Epidermal melanocyte (primary cell): ENCODE measurements around the gene EFHC2.
"Not testable (repeated sequence)": the region's sequence is repeated elsewhere in the genome, so short reads cannot be mapped to it uniquely, and the experiment has no call there.

ENCODE experiments used
- DNase-seq: peaks from one replicate; pipeline ENCODE4 v3.0.0; 2011; ENCODE audit warnings: low spot score; ENCODE audit not compliant: insufficient read length

EFHC2 gene

DNA sequence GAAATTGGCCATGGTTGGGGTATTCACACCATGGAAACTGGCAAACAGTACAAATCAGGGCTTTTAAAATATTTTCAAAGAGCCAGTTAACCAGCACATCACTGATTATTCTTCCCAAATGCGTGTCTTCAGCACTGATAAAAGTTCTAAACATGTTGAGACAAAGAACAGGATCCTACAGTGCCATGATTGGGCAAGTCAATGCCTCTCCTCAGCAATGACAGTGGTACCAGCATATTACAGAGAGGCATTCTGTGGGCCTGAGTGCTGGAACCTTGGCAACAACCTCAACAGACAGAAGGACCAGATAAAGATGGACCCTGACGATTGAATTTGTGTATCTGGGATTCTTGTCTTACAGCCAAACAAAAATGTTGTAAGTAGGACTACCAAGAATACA lies 108.9 kb downstream of the EFHC2 start:
- no peak for DNase-seq

DNA sequence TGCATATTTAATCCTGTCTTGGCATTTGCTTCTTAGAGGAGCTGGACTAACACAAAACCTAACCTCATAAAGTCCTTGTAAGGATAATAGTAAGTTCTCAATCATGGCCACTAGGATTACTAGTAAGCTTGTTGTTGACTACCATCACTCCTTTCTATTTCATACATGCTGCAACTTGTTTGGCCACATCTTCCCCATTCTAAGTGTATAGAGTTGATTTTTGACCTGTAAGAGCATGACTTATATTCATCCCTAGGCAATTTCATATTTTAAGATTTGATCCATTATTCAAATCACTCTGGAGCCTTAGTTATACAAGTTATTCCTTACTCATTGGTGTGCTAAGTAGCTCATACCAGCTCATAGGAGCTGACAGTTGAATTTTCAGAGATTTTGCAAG lies 109.4 kb downstream of the EFHC2 start:
- DNase-seq: no peak

DNA sequence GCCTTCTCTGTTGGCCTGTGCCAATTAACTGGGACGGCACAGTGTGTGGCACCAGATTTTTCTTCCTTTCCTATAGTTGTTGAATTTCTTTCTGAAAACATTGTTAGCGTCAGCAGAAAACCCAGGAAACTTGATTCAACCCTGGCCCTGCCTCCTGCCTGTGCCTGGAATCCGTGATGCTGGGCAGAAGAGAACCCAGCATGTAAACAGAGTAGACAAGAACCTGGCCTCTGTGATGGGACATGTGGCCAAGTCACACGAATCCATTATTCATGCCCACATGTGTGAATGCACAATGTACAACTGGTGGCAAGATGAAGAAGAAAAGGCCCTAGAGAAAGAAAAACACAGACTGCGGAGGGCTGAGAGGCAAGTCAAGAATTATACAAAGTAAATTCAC lies 111.4 kb downstream of the EFHC2 start:
- DNase-seq: no peak

DNA sequence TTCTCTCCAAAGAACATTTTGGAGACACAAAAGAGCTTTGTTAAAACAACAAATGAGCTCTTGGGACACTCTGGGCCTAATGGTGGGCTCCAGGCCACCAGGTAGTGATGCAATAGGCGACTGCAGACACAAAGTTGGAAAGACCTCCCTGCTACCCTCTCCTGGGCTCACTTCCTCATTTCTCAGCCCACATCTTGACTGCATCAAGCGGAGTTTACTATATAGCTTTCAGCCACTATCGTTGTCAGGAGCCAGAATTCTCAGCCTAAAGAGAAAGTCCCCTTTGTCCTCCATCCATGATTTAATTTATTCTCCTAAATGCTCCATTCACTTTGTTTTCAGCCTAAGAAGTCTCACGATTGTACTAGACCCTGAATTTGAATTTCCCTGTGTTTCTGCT lies 114.9 kb downstream of the EFHC2 start:
- DNase-seq: no peak

DNA sequence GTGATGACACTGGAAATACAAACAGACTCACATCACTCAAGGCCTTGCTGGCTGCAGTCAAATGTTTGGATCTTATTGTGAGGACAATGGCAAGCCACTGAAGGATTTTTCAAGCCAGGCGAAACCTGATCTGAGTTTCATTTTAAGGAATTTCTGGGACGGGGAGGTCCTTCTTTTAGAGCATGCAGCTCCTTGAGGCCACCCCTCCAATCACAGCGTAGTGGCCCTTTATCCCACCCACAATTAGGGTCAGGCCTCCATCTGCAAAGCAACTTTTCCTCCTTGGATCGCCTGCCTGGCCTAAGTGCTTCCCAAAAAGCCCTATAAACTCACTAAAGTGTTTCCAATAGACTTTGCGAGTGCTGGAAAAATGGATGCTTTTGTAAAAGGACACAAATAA lies 115.5 kb downstream of the EFHC2 start:
- DNase-seq: no peak

DNA sequence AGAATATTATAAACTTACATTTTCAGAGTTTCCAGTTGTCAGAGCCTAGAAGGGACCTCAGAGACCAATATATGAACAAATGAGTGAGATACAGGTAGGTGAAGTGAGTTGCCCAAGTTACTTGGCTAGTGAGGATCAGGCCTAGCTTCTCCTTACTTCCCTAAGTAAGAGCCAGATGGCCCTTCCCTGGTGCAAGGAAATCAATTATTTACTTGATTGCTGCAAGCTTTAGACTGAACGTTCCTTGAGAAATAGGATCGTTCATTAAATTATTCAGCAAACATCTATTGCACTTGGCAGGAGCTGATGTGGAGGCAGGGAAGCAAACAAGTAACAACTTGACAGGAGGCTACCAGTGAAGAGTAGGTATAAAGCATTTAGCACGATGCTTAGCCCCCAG lies 117.8 kb downstream of the EFHC2 start:
- DNase-seq: no peak

DNA sequence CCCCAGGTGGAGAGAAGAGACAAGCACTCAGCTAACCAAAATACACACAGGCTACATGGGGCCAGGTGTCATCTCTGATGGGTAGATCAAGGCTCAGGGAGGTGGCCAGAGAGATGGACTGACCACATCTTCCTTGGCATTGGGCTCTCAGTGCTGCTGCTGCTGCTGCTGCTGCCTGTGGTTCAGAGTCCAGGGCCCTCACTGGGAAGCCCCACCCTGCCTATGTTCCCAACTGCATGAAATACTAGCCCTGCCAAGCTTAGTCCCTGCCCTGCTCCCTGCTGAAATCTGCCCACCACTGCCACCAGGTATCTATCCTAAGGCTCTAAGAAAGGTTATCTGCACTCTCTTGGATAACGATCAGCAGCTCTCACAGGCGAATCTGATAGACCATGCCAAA lies 118.7 kb downstream of the EFHC2 start:
- no peak for DNase-seq

DNA sequence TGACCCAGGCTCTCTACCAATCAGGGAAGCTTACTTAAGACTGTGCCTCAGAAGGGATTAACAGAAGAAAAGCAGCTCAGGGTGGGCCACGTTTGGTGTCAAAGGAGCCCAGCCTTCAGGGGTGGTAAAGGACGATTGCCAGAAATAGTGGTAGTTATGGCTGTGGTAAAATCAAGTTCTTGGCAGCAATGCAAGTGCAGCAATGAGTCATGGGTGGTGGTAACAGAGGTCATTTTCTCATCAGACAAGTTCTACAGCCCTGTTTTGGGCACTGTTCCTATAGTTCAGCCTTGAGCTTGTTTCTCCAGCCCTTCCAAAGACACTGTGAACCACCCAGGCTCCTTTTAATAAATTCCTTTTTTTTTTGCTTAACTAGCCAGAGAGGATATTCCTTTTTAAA lies 120.3 kb downstream of the EFHC2 start:
- DNase-seq: no peak

DNA sequence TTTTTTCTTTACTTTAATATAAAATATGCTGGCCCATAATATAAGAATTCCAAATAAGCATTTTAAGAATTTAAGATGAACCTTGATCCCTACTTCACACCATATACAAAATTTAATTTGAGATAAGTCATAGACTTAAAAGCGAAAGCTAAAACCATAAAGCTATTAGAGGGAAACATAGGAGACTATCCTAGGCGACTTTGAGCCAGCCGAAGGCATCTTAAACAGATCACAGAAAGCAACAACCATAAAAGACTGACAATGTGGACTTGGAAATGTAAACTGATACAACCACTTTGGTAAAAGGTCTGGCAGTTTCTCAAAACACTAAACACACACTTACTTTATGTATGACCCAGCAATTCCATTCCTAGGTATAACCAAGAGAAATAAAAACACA lies 125.0 kb downstream of the EFHC2 start:
- DNase-seq: no peak

DNA sequence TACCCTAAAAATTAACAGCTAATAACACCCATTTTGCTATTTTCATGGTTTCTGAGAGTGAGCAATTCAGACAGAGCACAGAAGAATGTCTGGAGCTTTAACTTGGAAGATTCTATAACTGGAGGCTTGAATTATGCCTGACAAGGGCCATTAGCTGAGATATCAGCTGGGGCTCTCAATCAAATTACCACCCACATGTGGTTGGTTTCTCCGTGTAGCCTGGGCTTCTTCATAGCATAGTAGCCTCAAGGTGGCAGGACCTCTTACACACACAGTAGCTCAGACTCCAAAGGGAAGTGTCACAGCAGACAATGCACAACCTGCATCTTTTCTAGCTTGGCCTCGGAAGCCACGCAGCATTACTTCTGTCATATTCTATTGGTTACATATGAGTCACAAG lies 127.3 kb downstream of the EFHC2 start:
- DNase-seq: no peak

DNA sequence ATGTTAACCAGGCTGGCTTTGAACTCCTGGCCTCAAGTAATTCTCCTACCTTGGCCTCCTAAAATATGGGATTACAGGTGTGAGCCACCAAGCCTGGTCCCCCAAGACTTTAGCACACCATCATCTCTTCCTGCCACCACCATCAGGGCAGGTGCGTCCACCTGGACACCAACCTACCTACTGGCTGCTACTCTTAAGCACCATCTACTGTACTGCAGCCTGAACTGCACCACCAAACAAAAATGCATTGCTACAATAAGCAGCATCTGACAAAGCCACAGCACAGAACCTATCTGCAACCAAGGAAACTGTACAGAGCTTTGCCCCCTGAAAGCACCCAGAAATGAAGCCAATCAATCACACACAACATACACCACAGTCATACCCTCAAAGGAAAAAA lies 139.7 kb downstream of the EFHC2 start:
- no peak for DNase-seq

DNA sequence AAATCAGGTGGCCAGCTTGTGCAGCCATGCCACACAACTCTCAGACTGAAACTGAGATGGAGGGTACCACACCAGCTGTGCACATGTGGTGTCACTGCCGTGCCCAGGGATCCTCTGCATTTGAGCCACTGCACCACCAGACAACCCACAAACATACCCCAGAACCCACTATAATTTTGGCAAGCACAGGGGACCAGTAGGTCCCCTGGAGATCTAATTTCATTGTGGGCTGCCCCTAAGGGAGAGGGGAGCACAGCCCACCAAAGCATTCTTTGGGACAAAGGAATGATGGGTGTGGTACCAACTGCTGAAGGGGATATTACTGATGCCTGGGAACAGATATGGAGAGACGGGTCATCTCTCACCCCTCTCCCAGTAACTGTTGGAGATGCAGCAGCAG lies 140.9 kb downstream of the EFHC2 start:
- no peak for DNase-seq

DNA sequence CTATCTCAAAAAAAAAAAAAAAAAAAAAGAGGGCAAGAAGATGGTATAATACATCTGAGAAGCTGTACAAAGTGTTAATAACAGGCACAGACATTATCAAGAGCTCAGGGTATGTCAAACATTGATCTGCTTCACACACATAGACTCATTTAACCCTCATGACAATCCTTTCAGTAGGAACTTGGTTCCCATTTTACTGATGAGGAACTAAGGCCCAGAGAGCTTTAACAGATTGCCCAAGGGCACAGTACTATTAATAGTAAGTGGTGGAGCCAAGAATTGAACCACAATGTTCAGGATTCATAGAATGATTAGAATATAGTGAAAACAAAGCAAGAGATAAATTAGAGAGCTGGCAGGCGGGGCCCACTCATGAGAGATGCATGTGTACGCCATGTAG lies 154.4 kb downstream of the EFHC2 start:
- DNase-seq: no peak

DNA sequence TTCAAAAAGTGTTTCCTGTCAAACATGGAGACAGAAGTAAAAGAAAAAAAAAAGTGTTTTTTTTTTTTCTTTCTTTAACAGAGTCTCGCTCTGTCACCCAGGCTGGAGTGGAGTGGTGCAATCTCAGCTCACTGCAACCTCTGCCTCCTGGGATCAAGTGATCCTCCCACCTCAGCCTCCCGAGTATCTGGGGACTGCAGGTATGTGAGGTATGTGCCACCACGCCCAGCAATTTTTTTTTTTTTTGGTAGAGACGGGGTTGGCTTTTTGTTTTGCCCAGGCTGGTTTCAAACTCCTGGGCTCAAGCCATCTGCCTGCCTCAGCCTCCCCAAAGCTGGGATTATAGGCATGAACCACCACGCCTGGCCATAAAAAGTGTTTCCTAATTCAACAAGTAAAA lies 155.6 kb downstream of the EFHC2 start:
- not testable (repeated sequence) for DNase-seq

DNA sequence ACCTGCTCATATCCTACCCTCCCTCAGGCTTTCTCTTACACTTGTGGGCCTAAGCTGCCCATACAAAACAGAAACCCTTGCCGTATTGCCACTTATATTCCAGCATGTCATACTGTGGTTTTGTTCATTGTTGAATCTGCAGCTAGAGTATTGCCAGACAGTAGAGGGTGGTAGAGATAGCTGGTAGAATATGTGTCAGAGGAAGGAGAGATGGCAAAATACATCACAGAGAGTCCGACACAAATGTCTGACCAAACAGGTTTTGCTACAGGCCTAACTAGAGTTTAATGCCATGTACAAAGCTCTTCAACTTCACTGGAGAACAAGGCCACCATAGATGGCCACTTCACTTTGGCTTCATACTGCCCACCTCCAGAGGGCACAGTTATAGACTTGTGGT lies 160.1 kb downstream of the EFHC2 start:
- DNase-seq: no peak

DNA sequence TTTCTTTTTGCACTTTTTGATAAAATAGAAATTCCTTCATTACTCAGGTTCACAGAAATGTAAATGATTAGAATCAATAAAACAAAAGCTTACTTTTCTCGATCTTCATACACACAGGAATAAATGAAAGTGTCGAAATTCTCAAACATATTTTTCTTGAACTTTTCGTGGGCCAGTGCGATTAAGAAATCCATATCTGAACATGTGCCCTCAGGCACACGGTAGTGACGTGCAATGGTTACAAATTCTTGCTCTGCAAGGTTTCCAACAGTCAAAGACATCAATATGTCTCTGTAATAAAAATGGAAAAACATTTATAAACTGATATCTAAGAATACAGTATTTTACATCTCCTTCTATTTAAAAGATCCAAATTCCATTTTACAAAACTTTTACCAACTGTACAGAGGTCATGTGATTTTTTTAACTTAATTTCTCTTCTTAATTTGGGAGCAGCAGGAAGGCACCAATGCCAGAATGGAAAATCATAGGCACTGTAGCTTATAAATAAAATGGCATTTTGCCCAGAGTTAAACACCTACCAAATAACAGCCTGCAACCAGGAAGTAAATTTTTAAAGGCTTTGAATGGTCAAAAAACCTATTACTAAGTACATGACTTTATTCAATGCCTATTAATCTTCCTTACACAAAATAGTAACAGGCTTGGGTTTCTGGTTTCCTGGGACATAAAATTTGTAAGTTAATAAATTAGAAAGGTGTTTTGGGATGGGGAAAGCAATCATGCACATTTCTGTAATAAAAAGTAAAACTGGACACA lies 165.0 kb downstream of the EFHC2 start:
- no peak for DNase-seq

DNA sequence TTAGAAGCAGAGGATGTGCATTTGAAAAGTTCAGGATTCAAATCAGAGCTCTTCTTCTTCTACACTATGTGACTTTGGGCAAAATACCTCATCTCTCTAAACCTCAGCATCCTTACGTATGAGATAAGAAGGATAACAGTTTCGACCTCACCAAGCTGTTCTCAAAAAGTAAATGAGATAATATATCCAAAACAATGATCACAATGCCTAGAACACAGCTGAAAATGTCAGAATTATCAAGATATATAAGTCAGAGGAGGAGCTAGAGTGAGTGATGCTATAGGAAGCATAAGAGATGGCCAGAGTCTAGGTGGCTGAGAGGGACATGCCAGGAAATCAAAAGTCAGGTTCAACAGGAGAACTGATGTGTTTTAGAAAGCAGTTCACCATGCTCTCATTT lies 168.0 kb downstream of the EFHC2 start:
- no peak for DNase-seq

DNA sequence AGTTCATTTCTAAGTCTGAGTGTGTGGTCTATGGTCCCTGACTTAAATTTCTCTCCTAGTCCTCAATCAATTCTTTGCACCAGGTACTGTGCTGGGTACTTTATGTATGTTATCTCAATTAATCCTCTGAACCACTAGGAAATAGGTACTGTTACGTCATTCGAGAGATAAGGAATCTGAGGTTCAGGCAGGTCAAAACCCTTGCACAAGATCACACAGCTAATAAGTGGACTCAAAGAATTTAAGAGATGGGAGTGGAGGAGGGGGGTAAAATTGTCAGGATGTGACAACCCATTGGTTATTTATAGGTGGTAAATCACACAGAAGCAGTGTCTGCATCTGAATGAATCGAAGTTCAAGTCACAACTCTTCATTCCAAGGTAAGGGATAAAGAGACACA lies 169.4 kb downstream of the EFHC2 start:
- DNase-seq: no peak

DNA sequence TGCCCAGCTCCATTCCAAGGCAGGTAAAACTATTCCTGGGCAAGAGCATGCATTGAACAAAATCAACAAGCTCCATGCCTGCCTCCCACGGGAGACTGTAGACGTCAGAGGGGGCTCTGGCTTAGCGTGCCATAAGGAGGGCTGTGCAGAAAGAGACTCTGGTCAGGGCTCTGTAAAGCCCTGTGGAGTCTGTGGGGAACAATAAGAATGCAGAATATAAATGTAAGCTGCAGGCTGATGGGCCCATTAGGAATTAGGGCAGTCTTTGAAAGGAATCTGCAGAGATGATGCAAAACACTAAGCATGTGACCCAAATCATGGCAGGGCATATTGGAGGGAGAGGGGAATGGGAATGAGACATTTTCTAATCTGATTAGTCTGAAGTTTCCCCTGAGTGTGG lies 170.3 kb downstream of the EFHC2 start:
- no peak for DNase-seq

DNA sequence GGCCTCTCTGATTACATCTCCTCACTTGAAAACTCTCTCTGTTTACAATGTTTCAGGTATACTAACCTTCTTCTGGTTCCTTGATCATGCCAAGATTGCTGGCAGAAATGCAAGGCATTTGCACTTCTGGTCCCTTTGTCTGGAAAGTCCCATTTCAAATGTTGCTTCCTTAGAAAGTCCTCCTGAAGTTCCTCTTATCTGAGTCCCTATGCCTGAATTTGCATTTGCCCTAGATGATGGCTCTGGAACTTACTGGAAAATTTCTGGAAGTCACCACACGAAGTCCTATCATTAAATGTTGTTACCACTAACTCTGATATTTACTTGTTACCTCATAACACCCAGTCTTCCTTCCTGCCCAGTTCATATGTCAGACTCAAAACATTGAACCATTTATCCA lies 176.4 kb downstream of the EFHC2 start:
- no peak for DNase-seq

DNA sequence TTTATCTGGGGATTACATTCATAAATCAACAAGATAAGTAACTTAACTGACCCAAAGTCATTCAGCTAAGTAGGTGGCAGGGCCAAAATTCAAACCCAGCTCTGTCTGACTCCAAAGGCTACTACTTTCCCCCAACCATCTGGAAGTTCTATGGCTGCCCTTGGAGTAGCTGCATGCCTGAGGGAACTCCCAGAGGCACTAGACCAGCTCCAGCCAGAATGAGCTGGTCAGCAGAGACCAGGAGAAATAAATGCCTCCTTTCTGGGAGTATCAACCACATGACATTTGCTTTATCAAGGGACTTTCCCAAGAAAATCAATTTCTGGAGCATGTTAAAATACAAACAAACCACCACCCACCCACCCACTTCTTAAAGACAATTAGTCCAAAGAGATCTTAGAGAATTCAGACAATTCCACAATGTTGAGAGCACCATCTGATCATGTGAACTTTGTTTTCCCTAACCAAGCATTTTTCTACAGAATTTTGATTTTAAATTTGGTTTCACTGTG lies 180.5 kb downstream of the EFHC2 start:
- DNase-seq: no peak

DNA sequence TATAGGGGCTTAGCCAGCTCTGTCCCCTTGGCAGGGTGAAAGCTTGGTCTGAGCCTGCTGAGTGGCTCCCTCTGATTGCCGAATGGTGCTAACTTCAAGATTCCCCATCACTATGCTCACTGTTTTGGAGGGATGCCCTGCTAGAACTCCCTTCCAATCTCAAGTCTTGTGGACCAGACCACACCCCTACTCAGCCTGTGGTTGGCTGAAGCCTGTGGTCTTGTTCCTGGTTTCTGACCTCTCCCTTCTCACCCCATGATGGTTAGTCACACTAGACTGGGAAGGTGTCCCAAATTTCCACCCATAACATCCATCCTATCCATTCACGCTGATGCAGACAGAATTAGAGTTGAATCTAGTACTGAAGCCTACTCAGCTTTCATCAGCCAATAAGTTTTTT lies 185.6 kb downstream of the EFHC2 start:
- no peak for DNase-seq

DNA sequence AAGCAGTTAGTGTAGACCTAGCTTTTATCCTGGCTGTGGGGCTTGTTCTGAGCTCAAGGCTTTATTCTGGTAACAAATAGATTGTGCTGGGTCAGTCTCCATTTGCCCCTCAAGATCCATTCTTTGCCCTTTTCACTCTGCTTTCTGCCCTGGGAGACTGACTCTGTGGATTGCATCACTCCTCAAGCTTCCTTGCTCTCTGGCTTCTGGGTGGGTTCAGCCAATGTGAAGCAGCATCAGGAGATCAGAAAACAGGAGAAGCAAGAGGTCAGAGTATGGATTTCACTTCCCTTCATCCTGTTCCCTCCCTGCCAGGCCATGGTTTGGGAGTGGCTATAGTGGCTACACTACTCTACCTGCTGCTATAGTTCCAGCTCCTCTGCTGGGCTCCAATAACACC lies 186.2 kb downstream of the EFHC2 start:
- no peak for DNase-seq

DNA sequence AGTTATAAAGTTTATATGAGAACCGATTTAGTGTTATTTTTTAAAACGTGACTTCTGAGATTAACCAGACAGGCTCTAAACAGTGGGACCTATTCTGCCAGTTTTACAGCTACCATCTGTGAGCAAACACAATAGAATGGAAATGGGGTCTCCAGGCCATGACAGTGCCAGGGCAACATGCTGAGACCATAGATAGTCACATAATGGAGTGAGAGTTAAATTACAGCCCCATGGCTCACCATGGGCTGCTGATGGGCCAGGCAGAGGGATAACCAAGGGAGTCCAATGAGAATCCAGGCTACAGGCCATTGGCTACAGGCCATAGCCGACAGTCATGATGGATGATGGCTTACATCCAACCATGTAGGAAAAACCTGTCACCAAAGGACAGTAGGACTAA lies 186.7 kb downstream of the EFHC2 start:
- no peak for DNase-seq
